ENCODE measurements around the gene C16orf78. TPM values are rescaled to one million over a fixed set of nuclear protein-coding genes. Genes with fewer than 3 reads are reported as not detected.

The C16orf78 gene
- polyA plus RNA-seq, 1 donor from 2014 or later: not detected

GRCh38 chr16:49414671-49415070 lies 41.1 kb downstream of the C16orf78 start:
- Histone ChIP-seq H3K36me3 (ENCODE audit: insufficient read depth, low read length) (no peaks in the 10 kb centered on the region), H3K4me2 (ENCODE audit: low read length) (no peak overlapping the region), H3K9ac (ENCODE audit: low read length) (no peak overlapping the region), H3K27me3 (ENCODE audit: insufficient read depth, low read depth, low read length) (no peaks in the 10 kb centered on the region), H3K27ac (ENCODE audit: low read length) (no peak overlapping the region), H3K79me2 (replicated peaks; ENCODE audit: insufficient read depth, low read length) (no peaks in the 10 kb centered on the region), H3K9me2 (ENCODE audit: insufficient read depth, low read length) (no peaks in the 10 kb centered on the region), H3K4me3 (ENCODE audit: low read length) (no peak overlapping the region), H3K9me3 (ENCODE audit: low read length) (no peaks in the 10 kb centered on the region), H3F3A (ENCODE audit: insufficient read depth, low read length, poor library complexity, severe bottlenecking) (no peaks in the 10 kb centered on the region), H2AFZ (ENCODE audit: low read depth, low read length) (no peak overlapping the region), H4K20me1 (ENCODE audit: insufficient read depth) (no peaks in the 10 kb centered on the region)
- TF ChIP-seq, protein P1, sequence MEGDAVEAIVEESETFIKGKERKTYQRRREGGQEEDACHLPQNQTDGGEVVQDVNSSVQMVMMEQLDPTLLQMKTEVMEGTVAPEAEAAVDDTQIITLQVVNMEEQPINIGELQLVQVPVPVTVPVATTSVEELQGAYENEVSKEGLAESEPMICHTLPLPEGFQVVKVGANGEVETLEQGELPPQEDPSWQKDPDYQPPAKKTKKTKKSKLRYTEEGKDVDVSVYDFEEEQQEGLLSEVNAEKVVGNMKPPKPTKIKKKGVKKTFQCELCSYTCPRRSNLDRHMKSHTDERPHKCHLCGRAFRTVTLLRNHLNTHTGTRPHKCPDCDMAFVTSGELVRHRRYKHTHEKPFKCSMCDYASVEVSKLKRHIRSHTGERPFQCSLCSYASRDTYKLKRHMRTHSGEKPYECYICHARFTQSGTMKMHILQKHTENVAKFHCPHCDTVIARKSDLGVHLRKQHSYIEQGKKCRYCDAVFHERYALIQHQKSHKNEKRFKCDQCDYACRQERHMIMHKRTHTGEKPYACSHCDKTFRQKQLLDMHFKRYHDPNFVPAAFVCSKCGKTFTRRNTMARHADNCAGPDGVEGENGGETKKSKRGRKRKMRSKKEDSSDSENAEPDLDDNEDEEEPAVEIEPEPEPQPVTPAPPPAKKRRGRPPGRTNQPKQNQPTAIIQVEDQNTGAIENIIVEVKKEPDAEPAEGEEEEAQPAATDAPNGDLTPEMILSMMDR (IDR thresholded peaks at IDR 0.05; ENCODE audit: poor library complexity, severe bottlenecking): no peak
- TF ChIP-seq MXI1 (conservative IDR thresholded peaks at IDR 0.05; ENCODE audit: poor library complexity, severe bottlenecking) (no peak), SMC3 (conservative IDR thresholded peaks at IDR 0.05; ENCODE audit: poor library complexity) (no peak), POLR2AphosphoS5 (IDR thresholded peaks at IDR 0.05) (no peak), REST (IDR thresholded peaks at IDR 0.05; ENCODE audit: borderline replicate concordance) (no peak), TAF1 (IDR thresholded peaks at IDR 0.05; ENCODE audit: low read depth) (no peak), EZH2 (IDR thresholded peaks at IDR 0.05; ENCODE audit: borderline replicate concordance, insufficient read depth, low read length, poor library complexity, severe bottlenecking) (no peak), RAD21 (conservative IDR thresholded peaks at IDR 0.05) (no peak), EP300 (conservative IDR thresholded peaks at IDR 0.05; ENCODE audit: poor library complexity, severe bottlenecking) (no peak)

- H3K9ac ChIP-seq (ENCODE audit: low read length): no peak overlapping the region
- H3F3A ChIP-seq (ENCODE audit: insufficient read depth, low read length, poor library complexity, severe bottlenecking): no peaks in the 10 kb centered on the region
- TF ChIP-seq REST (IDR thresholded peaks at IDR 0.05; ENCODE audit: borderline replicate concordance): no peak
- no peak for TF ChIP-seq EZH2 (IDR thresholded peaks at IDR 0.05; ENCODE audit: borderline replicate concordance, insufficient read depth, low read length, poor library complexity, severe bottlenecking)
- TF ChIP-seq MXI1 (conservative IDR thresholded peaks at IDR 0.05; ENCODE audit: poor library complexity, severe bottlenecking): no peak
- no peak for TF ChIP-seq TAF1 (IDR thresholded peaks at IDR 0.05; ENCODE audit: low read depth)
- no peak for TF ChIP-seq RAD21 (conservative IDR thresholded peaks at IDR 0.05)
- no peak for TF ChIP-seq EP300 (conservative IDR thresholded peaks at IDR 0.05; ENCODE audit: poor library complexity, severe bottlenecking)
- no peak for TF ChIP-seq SMC3 (conservative IDR thresholded peaks at IDR 0.05; ENCODE audit: poor library complexity)
- no peak for TF ChIP-seq POLR2AphosphoS5 (IDR thresholded peaks at IDR 0.05)
- no peaks in the 10 kb centered on the region for H3K9me2 ChIP-seq (ENCODE audit: insufficient read depth, low read length)
- H2AFZ ChIP-seq (ENCODE audit: low read depth, low read length): no peak overlapping the region
- no peaks in the 10 kb centered on the region for H3K9me3 ChIP-seq (ENCODE audit: low read length)
- no peak overlapping the region for H3K4me3 ChIP-seq (ENCODE audit: low read length)
- H3K4me2 ChIP-seq (ENCODE audit: low read length): no peak overlapping the region
- no peaks in the 10 kb centered on the region for H3K79me2 ChIP-seq (replicated peaks; ENCODE audit: insufficient read depth, low read length)
- H3K36me3 ChIP-seq (ENCODE audit: insufficient read depth, low read length): no peaks in the 10 kb centered on the region
- H3K27ac ChIP-seq (ENCODE audit: low read length): no peak overlapping the region
- H3K27me3 ChIP-seq (ENCODE audit: insufficient read depth, low read depth, low read length): no peaks in the 10 kb centered on the region
- no peaks in the 10 kb centered on the region for H4K20me1 ChIP-seq (ENCODE audit: insufficient read depth)
Observed at GRCh38 chr16:49415083-49415482, 41.5 kb downstream of the C16orf78 start.

Data from neural cell (in vitro differentiated cells).